ENCODE data around the gene FCMR. TPM values are rescaled to one million over a fixed set of nuclear protein-coding genes. Genes with fewer than 3 reads are reported as not detected.

The FCMR gene
- total and polyA plus RNA-seq, 10 of the 15 experiments (the other 5 are each of a cell fraction or from before 2014, with no cell fraction given) = 79.7 to 245 (median 123) TPM

DNA sequence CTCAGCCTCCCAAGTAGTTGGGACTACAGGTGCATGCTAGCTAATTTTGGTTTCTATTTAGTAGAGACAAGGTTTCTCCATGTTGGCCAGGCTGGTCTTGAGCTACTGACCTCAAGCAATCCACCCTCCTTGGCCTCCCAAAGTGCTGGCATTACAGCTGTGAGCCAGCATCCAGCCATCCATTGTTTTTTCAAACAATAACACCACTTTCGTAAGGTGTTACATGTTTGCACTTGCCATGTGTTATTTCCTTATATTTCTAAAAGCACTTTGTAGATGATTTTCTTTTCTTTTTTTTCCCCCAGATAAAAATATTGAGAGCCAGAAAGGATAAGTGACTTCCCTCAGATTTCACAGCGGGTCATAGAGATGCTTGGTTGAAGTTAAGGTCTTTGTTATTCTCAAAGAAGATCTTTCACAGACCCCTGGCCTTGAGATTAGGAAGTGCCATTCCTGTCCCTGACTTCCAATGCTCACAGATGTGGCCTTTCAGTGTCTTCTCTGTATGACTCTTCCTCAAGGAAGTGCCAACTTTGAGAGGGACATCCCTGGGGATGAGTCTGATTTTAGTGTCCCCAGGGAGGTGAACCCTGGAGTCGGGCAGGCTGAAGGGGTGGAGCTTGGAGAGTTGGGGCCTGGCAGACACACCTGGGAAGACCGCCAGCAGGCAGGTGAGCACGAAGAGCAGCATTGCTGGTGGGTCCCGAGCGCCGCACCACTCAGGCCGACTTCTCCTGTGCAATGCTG lies 18.3 kb upstream of the FCMR start:
- ChIA-PET CTCF (interaction anchor here (1.1 to 10.4 kb wide), 7 partner anchors 7 to 42 kb away, joined by 3 to 314 read pairs (median 12); no protein-coding TSS in a partner anchor), POLR2A (no interaction called here), SMC1A (ENCODE audit: uncharacterized antibody, unreplicated experiment) (interaction anchor here (0.6 to 1.5 kb wide), 8 partner anchors 8 to 220 kb away, joined by 3 read pairs; partner anchors contain the start of gene IL20), RAD21 (ENCODE audit: unreplicated experiment) (no interaction called here)
- 75% methylated on average over 9 of the region's 9 CpGs for WGBS (ENCODE audit: insufficient coverage, insufficient replicate concordance, low lambda C conversion rate, missing lambda C conversion rate)
- Histone ChIP-seq H3K4me1 (ENCODE audit: control insufficient read depth, insufficient read depth, low read length) (no peaks in the 10 kb centered on the region), H3K4me2 (ENCODE audit: control insufficient read depth, insufficient read depth) (no peak overlapping the region), H2AFZ (ENCODE audit: control insufficient read depth, low read depth, low read length) (no peak overlapping the region), H3K9me3 (replicated peaks; ENCODE audit: control insufficient read depth, insufficient read depth, low read length) (no peaks in the 10 kb centered on the region), H3K27ac (ENCODE audit: control insufficient read depth, insufficient read depth) (no peak overlapping the region), H3K27me3 (replicated peaks in 1 of 2; ENCODE audit: control insufficient read depth in 2 of 2, insufficient read depth in 2 of 2, low read length in 1 of 2) (no peaks in the 10 kb centered on the region), H4K20me1 (ENCODE audit: control insufficient read depth, insufficient read depth) (no peaks in the 10 kb centered on the region), H3K79me2 (ENCODE audit: control insufficient read depth, insufficient read depth, low read length) (no peaks in the 10 kb centered on the region), H3K36me3 (ENCODE audit: control insufficient read depth in 2 of 2, insufficient read depth in 2 of 2, low read length in 1 of 2) (no peaks in the 10 kb centered on the region), H3K4me3 (no peak overlapping the region), H3K9ac (ENCODE audit: control insufficient read depth, insufficient read depth, low read length) (no peak overlapping the region)
- no peak for TF ChIP-seq IRF3 (IDR thresholded peaks at IDR 0.05)
- TF ChIP-seq KLF5 (IDR thresholded peaks at IDR 0.05; ENCODE audit: partially characterized antibody) = no peak
- no peak for TF ChIP-seq MEF2B (IDR thresholded peaks at IDR 0.05; ENCODE audit: partially characterized antibody, poor library complexity, severe bottlenecking)
- TF ChIP-seq EGR1 (IDR thresholded peaks at IDR 0.05; ENCODE audit: borderline replicate concordance in 1 of 2, low read depth in 2 of 2, low read length in 2 of 2) = no peak
- TF ChIP-seq CBX5 (IDR thresholded peaks at IDR 0.05; ENCODE audit: low read depth) = no peak
- TF ChIP-seq E4F1 (IDR thresholded peaks at IDR 0.05; ENCODE audit: borderline replicate concordance, partially characterized antibody) = no peak
- TF ChIP-seq MLLT1 (IDR thresholded peaks at IDR 0.05) = no peak
- no peak for TF ChIP-seq CBFB (IDR thresholded peaks at IDR 0.05; ENCODE audit: low read depth)
- TF ChIP-seq JUND (IDR thresholded peaks at IDR 0.05; ENCODE audit: low read depth, low read length) = no peak
- no peak for TF ChIP-seq LARP7 (IDR thresholded peaks at IDR 0.05)
- TF ChIP-seq RFX5 (IDR thresholded peaks at IDR 0.05; ENCODE audit: low read depth, low read length) = no peak
- no peak for TF ChIP-seq NR2F1 (conservative IDR thresholded peaks at IDR 0.05)
- no peak for TF ChIP-seq ZNF622 (IDR thresholded peaks at IDR 0.05)
- TF ChIP-seq NRF1 (conservative IDR thresholded peaks at IDR 0.05; ENCODE audit: low read depth, low read length) = no peak
- TF ChIP-seq JUNB (IDR thresholded peaks at IDR 0.05) = no peak
- TF ChIP-seq USF2 (IDR thresholded peaks at IDR 0.05; ENCODE audit: borderline replicate concordance, low read depth, low read length) = no peak
- no peak for TF ChIP-seq IKZF2 (IDR thresholded peaks at IDR 0.05)
- BruUV-seq (replicated peaks) = no TSS peak
- intact Hi-C loops (cut with micrococcal nuclease; ENCODE audit: unreplicated experiment) (no loop called here), in situ Hi-C loops (cut with MboI) (no loop called here)
- ATAC-seq (no peak), DNase-seq (ENCODE audit: low read depth, low spot score) (no peak), FAIRE-seq (no peak)

Data from GM12878 (cell line).